Measurements from ENCODE around the gene SPTBN5.
A peak's percentile ranks its signal among the peaks of the same experiment; 100 is the strongest.

SPTBN5 gene

GRCh38 chr15:41829959-41830646 is 63.8 kb downstream of the SPTBN5 start:
- Histone ChIP-seq H3K27ac (no peak overlapping the region), H3K4me1 (ENCODE audit: control insufficient read depth in 1 of 2, insufficient read depth in 1 of 2, low read depth in 1 of 2, low read length in 1 of 2) (peaks cover 22 to 25% of the 10 kb centered on the region in 2 experiments), H3K36me3 (peaks cover 21% of the 10 kb centered on the region), H3K9me3 (no peaks in the 10 kb centered on the region), H3K4me3 (ENCODE audit: low read depth in 1 of 2, low read length in 1 of 2) (no peak overlapping the region), H3K27me3 (peaks cover 13% of the 10 kb centered on the region)
- no peak for TF ChIP-seq CTCF (IDR thresholded peaks at IDR 0.05)

- H3K4me1 ChIP-seq (ENCODE audit: control insufficient read depth in 1 of 2, insufficient read depth in 1 of 2, low read depth in 1 of 2, low read length in 1 of 2), result peaks cover 22 to 25% of the 10 kb centered on the region in 2 experiments
- H3K27ac ChIP-seq, result no peak overlapping the region
- peak overlapping the region; percentile 93 to 96 for H3K4me3 ChIP-seq (ENCODE audit: low read depth in 1 of 2, low read length in 1 of 2)
- H3K27me3 ChIP-seq, result peaks cover 13% of the 10 kb centered on the region
- H3K9me3 ChIP-seq, result no peaks in the 10 kb centered on the region
- no peak for TF ChIP-seq CTCF (IDR thresholded peaks at IDR 0.05)
- peaks cover 21% of the 10 kb centered on the region for H3K36me3 ChIP-seq
Observed at GRCh38 chr15:41828807-41829141, 65.1 kb downstream of the SPTBN5 start.

- Histone ChIP-seq H3K27me3 (peaks cover 13% of the 10 kb centered on the region), H3K4me3 (ENCODE audit: low read depth in 1 of 2, low read length in 1 of 2) (peak within 1 kb of the TSS; percentile 93 to 96), H3K4me1 (ENCODE audit: control insufficient read depth in 1 of 2, insufficient read depth in 1 of 2, low read depth in 1 of 2, low read length in 1 of 2) (peaks cover 22 to 25% of the 10 kb centered on the region in 2 experiments), H3K27ac (peak within 1 kb of the TSS; percentile 70), H3K36me3 (peaks cover 28% of the 10 kb centered on the region), H3K9me3 (no peaks in the 10 kb centered on the region)
- TF ChIP-seq CTCF (IDR thresholded peaks at IDR 0.05), result peak; percentile 41
Observed at GRCh38 chr15:41827880-41828806, 65.7 kb downstream of the SPTBN5 start, which contains the start of gene JMJD7. Gene JMJD7, plus strand, starts transcription at chr15:41828092. Its CDS starts 33 bp downstream, at chr15:41828125.

- Histone ChIP-seq H3K4me3 (ENCODE audit: low read depth in 1 of 2, low read length in 1 of 2) (peak overlapping the region; percentile 93 to 96), H3K27me3 (peaks cover 13% of the 10 kb centered on the region), H3K9me3 (no peaks in the 10 kb centered on the region), H3K36me3 (peaks cover 33% of the 10 kb centered on the region), H3K27ac (peak overlapping the region; percentile 70), H3K4me1 (ENCODE audit: control insufficient read depth in 1 of 2, insufficient read depth in 1 of 2, low read depth in 1 of 2, low read length in 1 of 2) (peaks cover 22 to 25% of the 10 kb centered on the region in 2 experiments)
- TF ChIP-seq CTCF (IDR thresholded peaks at IDR 0.05), result no peak
Observed at GRCh38 chr15:41827290-41827879, 66.5 kb downstream of the SPTBN5 start.
